Limb (tissue), 2 donors: Measurements from ENCODE around the gene ABI3.
"Not testable (repeated sequence)": the region's sequence is repeated elsewhere in the genome, so short reads cannot be mapped to it uniquely, and the experiment has no call there.

Source experiments
- DNase-seq, 2 donors: peaks; one replicate each; pipeline ENCODE4 v3.0.0-alpha.2; 2016; ENCODE audit errors: extremely low spot score in 2 of 2

ABI3 gene

DNA sequence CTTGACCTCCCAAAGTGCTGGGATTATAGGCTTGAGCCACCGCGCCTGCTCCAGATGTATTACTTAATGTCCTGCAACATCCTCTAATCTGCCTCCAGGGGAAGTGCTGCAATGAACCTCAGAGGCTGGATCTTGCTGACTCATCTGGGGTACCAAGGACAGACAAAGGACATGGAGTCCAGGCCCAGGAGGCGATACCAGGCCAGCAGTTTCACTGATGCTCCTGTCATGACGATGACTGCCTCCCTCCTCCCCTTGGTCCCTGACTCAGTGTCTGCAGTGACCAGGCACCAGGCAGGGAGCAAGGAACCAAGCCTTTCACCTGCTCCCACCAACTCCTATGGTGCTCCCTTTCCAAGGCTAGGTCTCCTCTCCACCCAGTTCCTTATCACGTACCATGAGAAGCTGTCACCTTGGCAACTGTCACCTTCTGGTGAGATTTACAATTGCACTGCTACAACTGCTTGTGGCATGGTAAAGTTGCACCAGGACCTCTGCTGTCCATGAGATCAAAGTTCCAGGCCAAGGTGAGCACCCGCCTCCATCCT is 41.7 kb downstream of the ABI3 start:
- DNase-seq: no peak

DNA sequence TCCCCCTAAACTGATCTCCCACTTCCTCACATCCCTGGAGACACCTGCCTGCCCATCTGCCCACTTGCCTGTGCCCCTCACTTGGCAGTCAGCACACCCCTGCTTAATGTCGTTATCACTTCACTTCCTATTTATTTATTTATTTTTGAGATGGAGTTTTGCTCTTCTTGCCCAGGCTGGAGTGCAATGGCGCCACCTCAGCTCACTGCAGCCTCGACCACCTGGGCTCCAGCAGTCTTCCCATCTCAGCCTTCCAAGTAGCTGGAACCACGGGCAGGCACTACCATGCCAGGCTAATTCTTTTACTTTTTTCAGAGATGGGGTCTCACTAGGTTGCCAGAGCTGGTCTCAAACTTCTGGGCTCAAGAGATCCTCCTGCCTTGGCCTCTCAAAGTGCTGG is 43.6 kb downstream of the ABI3 start:
- no peak for DNase-seq

DNA sequence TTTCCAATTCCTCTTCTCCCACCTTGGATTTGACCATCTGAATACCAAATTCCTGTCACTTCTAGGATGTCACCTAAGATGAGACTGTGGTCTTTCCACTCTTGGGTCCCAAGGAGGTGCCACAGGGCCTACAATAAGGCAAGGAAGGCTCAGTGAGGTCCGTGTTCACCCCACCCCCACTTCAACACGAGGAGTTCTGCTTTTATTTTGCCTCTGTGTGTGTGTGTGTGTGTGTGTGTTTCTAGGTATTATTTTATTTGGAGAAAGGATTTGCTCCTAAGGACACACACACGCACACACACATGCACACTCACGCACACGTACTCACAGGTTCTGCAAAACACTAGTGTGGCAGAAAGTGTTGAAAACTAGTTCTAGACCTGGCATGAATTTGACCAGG is 44.6 kb downstream of the ABI3 start:
- no peak for DNase-seq

GRCh38 chr17:49258394-49258793 is 47.9 kb downstream of the ABI3 start:
- DNase-seq: no peak

DNA sequence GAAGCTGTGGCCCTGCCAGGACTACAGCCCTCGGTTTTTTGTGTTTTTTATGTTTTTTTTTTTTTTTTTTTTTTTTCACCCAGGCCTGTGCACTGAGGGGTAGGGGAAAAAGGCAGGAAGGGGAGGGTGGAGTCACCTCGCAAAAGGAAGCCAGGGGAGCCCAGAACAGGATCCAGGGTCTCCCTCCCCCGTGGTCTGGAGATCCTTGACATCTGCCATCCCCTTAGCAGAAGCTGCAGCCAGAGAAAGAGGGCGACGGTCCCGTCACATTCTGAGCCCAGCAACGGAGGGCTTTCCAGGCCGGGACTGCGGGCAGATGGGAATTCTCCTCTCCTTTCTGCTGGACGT is 49.1 kb downstream of the ABI3 start:
- DNase-seq: no peak

DNA sequence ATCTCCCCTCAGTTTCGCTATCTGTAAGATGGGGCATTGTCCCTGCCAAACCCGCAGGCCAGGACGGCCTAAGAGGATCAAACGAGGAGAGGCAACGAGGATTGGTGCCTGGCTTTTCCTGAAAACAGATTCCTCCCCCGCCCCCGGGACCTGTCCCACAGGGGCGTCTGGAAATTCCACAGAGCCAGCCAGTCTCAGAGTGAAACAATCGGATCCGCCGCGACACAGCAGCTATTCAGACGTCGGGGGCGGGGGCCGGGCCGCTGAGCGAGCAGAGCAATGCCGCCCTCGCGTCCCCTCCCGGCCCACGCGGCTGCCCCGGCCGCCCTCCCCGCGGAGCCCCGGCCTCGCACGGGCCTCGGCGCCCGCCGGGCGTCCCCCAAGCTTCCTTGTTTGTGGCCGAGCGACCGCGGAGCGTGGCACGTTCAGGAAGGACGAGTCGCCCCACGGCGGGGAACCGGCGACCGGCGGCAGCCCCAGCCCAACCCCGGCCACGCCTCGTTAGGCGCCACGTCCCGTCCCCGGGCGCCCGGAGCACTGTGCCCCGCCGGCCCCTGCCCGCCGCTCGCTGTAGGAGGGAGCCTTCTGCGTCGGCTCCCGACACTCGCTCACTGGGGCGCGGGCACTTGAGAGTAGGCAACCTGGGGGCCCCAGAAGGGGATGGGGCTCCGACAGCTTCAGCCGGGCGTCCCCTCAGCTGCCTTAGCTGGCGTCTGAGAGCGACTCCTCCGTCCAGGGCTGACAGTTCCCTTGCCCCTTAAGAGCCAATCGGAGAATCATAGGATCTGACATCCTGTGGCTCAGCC is 49.7 kb downstream of the ABI3 start:
- peak; percentile 15 to 73 for DNase-seq

DNA sequence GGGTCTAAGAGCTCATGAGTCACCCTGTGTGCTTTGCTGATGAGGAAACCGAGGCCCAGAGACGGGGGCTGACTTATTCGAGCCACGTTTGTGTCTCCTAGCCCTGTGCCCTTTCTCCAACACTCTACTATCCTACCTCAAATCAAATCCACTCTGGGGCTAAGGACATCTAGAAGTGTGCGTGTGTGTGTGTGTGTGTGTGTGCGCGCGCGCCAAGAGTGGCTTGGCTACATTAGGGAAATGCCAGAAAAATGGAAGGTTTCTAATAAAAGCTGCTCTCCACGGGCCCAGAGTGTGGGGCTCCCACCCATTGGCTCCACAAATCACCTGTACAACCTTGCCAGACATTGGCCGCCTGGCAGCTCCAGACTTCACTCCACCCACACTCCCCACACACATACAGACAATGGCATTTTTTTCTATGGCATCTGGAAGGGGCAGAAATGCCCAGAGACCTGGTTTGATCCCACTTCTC is 50.3 kb downstream of the ABI3 start:
- DNase-seq: peak in 1 of 2 donors; percentile 39

- DNase-seq: not testable (repeated sequence)
These were observed 51.0 kb downstream of the ABI3 start for GRCh38 chr17:49261540-49261939.

- DNase-seq: no peak
These were observed 55.7 kb downstream of the ABI3 start for GRCh38 chr17:49266233-49266632.

- no peak for DNase-seq
These were observed 57.4 kb downstream of the ABI3 start for GRCh38 chr17:49267912-49268311.

DNA sequence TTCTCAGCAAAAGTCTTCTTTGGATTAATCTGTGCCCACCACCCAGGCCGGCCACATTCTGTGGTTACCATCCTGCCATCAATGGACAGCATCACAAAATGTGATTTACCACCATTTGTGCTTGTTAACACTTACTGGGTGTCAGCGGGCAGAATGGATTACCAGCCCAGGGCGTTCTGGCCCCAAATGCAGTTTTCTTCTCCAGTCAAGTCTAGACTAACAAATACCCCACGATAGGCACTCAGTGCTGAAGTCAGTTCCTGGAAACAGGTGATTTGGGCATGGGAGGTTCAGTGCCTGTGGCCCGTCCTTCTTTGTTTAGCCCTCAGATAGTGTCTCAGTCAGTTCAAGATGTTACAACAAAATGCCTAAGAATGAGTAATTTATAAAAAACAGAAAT is 58.8 kb downstream of the ABI3 start:
- DNase-seq: no peak
